Measurements from ENCODE around the gene ARHGAP44. TPM values are rescaled to one million over a fixed set of nuclear protein-coding genes. Genes with fewer than 3 reads are reported as not detected.

ARHGAP44 gene
- total RNA-seq, 1 experiment from 2014 or later: 9.9 TPM

- no peaks in the 10 kb centered on the region for H3K79me2 ChIP-seq (ENCODE audit: insufficient read depth, low read length)
- no peaks in the 10 kb centered on the region for H4K20me1 ChIP-seq (ENCODE audit: control insufficient read depth, insufficient read depth, insufficient read length)
- H2BK20ac ChIP-seq (ENCODE audit: low read depth, low read length, poor library complexity, severe bottlenecking): no peak overlapping the region
- no peak overlapping the region for H3T11ph ChIP-seq (ENCODE audit: low read length)
- H3K23ac ChIP-seq (ENCODE audit: insufficient read length, low read depth, low read length): no peak overlapping the region
- H3K27me3 ChIP-seq (ENCODE audit: insufficient read depth, low read length): no peaks in the 10 kb centered on the region
- no peaks in the 10 kb centered on the region for H3K79me1 ChIP-seq (ENCODE audit: insufficient read depth, low read depth, low read length, poor library complexity, severe bottlenecking)
- no peaks in the 10 kb centered on the region for H3K9me3 ChIP-seq (ENCODE audit: control insufficient read depth, low read depth, low read length)
- H4K91ac ChIP-seq (ENCODE audit: insufficient read length, low read depth, low read length): no peak overlapping the region
- Mint-ChIP-seq H3K9me3 (no peaks in the 10 kb centered on the region), H3K36me3 (ENCODE audit: insufficient read depth in 1 of 3, low read depth in 3 of 3) (no peaks in the 10 kb centered on the region), H3K4me3 (no peak overlapping the region), H3K27ac (no peak overlapping the region), H3K4me1 (peaks cover 5 to 11% of the 10 kb centered on the region in 2 experiments), H3K27me3 (ENCODE audit: low read depth) (no peaks in the 10 kb centered on the region)
- H2BK15ac ChIP-seq (ENCODE audit: low read depth, low read length): no peak overlapping the region
- no peaks in the 10 kb centered on the region; the same call in 1 of the 2 replicates for H3K4me1 ChIP-seq (ENCODE audit: insufficient read depth, low read length)
- H3K4me2 ChIP-seq (ENCODE audit: insufficient read depth, insufficient read length, low read length): no peak overlapping the region
- H3K14ac ChIP-seq (ENCODE audit: insufficient read depth, low read length): no peak overlapping the region
- H3K18ac ChIP-seq (ENCODE audit: insufficient read length, low read depth, low read length): no peak overlapping the region
- no peak overlapping the region for H2AK5ac ChIP-seq (ENCODE audit: insufficient read length, low read length)
- peaks cover 2% of the 10 kb centered on the region for H3K23me2 ChIP-seq (ENCODE audit: insufficient read length, low read depth, low read length, poor library complexity, severe bottlenecking)
- H2BK5ac ChIP-seq (ENCODE audit: insufficient read length, low read length): no peak overlapping the region
- WGBS (ENCODE audit: extremely low coverage, insufficient read length, low lambda C conversion rate): no CpG with 5 or more reads among the region's 1 CpG
- no peak overlapping the region for H2BK12ac ChIP-seq (ENCODE audit: insufficient read length, low read depth, low read length)
- no peak overlapping the region for H3K9ac ChIP-seq (ENCODE audit: extremely low read depth, insufficient read length, low read length)
- no peak for DNase-seq
- TF ChIP-seq, protein P1, sequence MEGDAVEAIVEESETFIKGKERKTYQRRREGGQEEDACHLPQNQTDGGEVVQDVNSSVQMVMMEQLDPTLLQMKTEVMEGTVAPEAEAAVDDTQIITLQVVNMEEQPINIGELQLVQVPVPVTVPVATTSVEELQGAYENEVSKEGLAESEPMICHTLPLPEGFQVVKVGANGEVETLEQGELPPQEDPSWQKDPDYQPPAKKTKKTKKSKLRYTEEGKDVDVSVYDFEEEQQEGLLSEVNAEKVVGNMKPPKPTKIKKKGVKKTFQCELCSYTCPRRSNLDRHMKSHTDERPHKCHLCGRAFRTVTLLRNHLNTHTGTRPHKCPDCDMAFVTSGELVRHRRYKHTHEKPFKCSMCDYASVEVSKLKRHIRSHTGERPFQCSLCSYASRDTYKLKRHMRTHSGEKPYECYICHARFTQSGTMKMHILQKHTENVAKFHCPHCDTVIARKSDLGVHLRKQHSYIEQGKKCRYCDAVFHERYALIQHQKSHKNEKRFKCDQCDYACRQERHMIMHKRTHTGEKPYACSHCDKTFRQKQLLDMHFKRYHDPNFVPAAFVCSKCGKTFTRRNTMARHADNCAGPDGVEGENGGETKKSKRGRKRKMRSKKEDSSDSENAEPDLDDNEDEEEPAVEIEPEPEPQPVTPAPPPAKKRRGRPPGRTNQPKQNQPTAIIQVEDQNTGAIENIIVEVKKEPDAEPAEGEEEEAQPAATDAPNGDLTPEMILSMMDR (conservative IDR thresholded peaks at IDR 0.05): no peak
- no peak overlapping the region for H4K5ac ChIP-seq (ENCODE audit: insufficient read length, low read depth, low read length)
- H2BK120ac ChIP-seq (ENCODE audit: low read depth, low read length, poor library complexity, severe bottlenecking): no peak overlapping the region
- H3K27ac ChIP-seq (ENCODE audit: insufficient read length, low read depth, low read length): no peak overlapping the region
- H3K56ac ChIP-seq (ENCODE audit: insufficient read length, low read depth, low read length): no peak overlapping the region
- H3K4ac ChIP-seq (ENCODE audit: low read depth, low read length): no peak overlapping the region
- H4K8ac ChIP-seq (replicated peaks; ENCODE audit: insufficient read length, low read depth, low read length): no peak overlapping the region
- H2AFZ ChIP-seq (ENCODE audit: low read length): no peak overlapping the region
Measured at GRCh38 chr17:12744786-12745185, 44.5 kb upstream of the ARHGAP44 start.
